Sigmoid colon (tissue), 7 donors: ENCODE results near the gene GALNT18. TPM values are rescaled to one million over a fixed set of nuclear protein-coding genes. Genes with fewer than 3 reads are reported as not detected.

Source experiments
- DNase-seq: peaks from one replicate; pipeline ENCODE4 v3.0.0-alpha.2; 2019
- H3K27ac ChIP-seq, 4 donors: fragments of 200-600 bp; sonication (generic); one replicate each; pipeline ENCODE4 v1.5.1; 2016 to 2019; ENCODE audit warnings: mild to moderate bottlenecking in 1 of 4
- H3K27me3 ChIP-seq, 3 donors: fragments of 200-600 bp; sonication (generic); one replicate each; pipeline ENCODE4 v1.5.1; 2019; ENCODE audit warnings: mild to moderate bottlenecking in 1 of 3
- H3K36me3 ChIP-seq, 4 donors: fragments of 200-600 bp; sonication (generic); one replicate each; pipeline ENCODE4 v1.5.1; 2016 to 2019
- H3K4me1 ChIP-seq, 4 donors: fragments of 200-600 bp; sonication (generic); one replicate each; pipeline ENCODE4 v1.5.1; 2017 to 2019
- H3K4me3 ChIP-seq, 4 donors: fragments of 200-600 bp; sonication (generic); one replicate each; pipeline ENCODE4 v1.5.1; 2017 to 2019; ENCODE audit warnings: mild to moderate bottlenecking in 2 of 4, moderate library complexity in 1 of 4
- H3K9me3 ChIP-seq, 4 donors: fragments of 200-600 bp in 3 of 4; sonication (generic) in 3 of 4; one replicate each; pipeline versions ENCODE4 v1.5.1 to v1.6.1; 2013 to 2019
- CTCF ChIP-seq, 4 experiments: fragments of 450-650 bp in 3 of 4; fragments of 200-600 bp in 1 of 4; IDR thresholded peaks; one replicate each; pipeline ENCODE4 v1.5.1; 2016 to 2019; ENCODE audit warnings: antibody characterized with exemption in 4 of 4, mild to moderate bottlenecking in 3 of 4, moderate library complexity in 2 of 4
- EP300 ChIP-seq, 4 donors: sonication (generic); formaldehyde crosslinking; IDR thresholded peaks; one replicate each; pipeline ENCODE4 v1.6.1; 2017; ENCODE audit warnings: antibody characterized with exemption in 4 of 4
- POLR2A ChIP-seq, 2 donors: fragments of 450-650 bp; IDR thresholded peaks; one replicate each; pipeline ENCODE4 v1.6.1; 2016; ENCODE audit warnings: antibody characterized with exemption in 2 of 2, mild to moderate bottlenecking in 2 of 2, moderate library complexity in 2 of 2
- POLR2AphosphoS5 ChIP-seq, 4 donors: sonication (generic); formaldehyde crosslinking; IDR thresholded peaks; one replicate each; pipeline ENCODE4 v1.6.1; 2017; ENCODE audit warnings: antibody characterized with exemption in 4 of 4
- WGBS, 2 donors: extraction: QIAGEN DNeasy Blood & Tissue Kit; methylation state at CpG; one replicate each; pipeline ENCODE4 v1.1.7; 2013; 5-methylcytosine and 5-hydroxymethylcytosine counted together
- intact Hi-C: fragments of 100-400 bp; cut with DNase I; formaldehyde crosslinking; loops from one replicate; pipeline ENCODE4 v1.15.1; 2023
- polyA plus RNA-seq, 3 donors: library from polyadenylated mRNA; stranded (reverse); fragments of 200-250 nt; gene quantifications; one replicate each; pipeline ENCODE4 v1.2.3, GENCODE V29; 2013
- total RNA-seq, 4 donors: library from RNA; depleted of rRNA; stranded (reverse); fragments of >200 nt; gene quantifications; one replicate each; pipeline ENCODE4 v1.1.0, GENCODE V29; 2016
- donor health status: healthy with polysubstance abuse.
- donor health status: Bipolar disorder and iron deficiency.
- donor health status: healthy.

GALNT18 gene
- total and polyA plus RNA-seq, 7 donors = 0.92 to 48.6 (median 34.9) TPM

- H3K9me3 ChIP-seq = no peaks in the 10 kb centered on the region
- peaks cover 0 to 43% (median 28%) of the 10 kb centered on the region in 4 donors for H3K4me1 ChIP-seq
- no peaks in the 10 kb centered on the region for H3K27me3 ChIP-seq
- no peak overlapping the region for H3K4me3 ChIP-seq
- H3K36me3 ChIP-seq = no peaks in the 10 kb centered on the region
- DNase-seq = no peak
- intact Hi-C loops = no loop called here
- H3K27ac ChIP-seq = peak overlapping the region in 3 of 4 donors; percentile 72 to 88 (median 76)
- WGBS, 2 donors = 64% methylated on average over 2 of the region's 2 CpGs
- no peak for TF ChIP-seq POLR2AphosphoS5 (IDR thresholded peaks at IDR 0.05)
- no peak for TF ChIP-seq POLR2A (IDR thresholded peaks at IDR 0.05)
- TF ChIP-seq CTCF (IDR thresholded peaks at IDR 0.05) = no peak
- TF ChIP-seq EP300 (IDR thresholded peaks at IDR 0.05) = no peak
These were observed 377.2 kb downstream of the GALNT18 start for GRCh38 chr11:11244470-11245080.

- H3K27me3 ChIP-seq = no peaks in the 10 kb centered on the region
- 22 to 26% methylated on average over 9 of the region's 9 CpGs for WGBS, 2 donors
- no peaks in the 10 kb centered on the region for H3K36me3 ChIP-seq
- TF ChIP-seq POLR2AphosphoS5 (IDR thresholded peaks at IDR 0.05) (peak in 1 of 4 donors; percentile 15), EP300 (IDR thresholded peaks at IDR 0.05) (peak in 1 of 4 donors; percentile 9), CTCF (IDR thresholded peaks at IDR 0.05) (no peak), POLR2A (IDR thresholded peaks at IDR 0.05) (no peak)
- intact Hi-C loops = no loop called here
- no peak overlapping the region for H3K4me3 ChIP-seq
- no peak for DNase-seq
- H3K9me3 ChIP-seq = no peaks in the 10 kb centered on the region
- peak overlapping the region; percentile 33 to 88 (median 74) for H3K27ac ChIP-seq
- H3K4me1 ChIP-seq = peaks cover 0 to 43% (median 28%) of the 10 kb centered on the region in 4 donors
These were observed 378.0 kb downstream of the GALNT18 start for GRCh38 chr11:11243590-11244469.

GRCh38 chr11:11243209-11243589 lies 378.6 kb downstream of the GALNT18 start:
- H3K27ac ChIP-seq = peak overlapping the region; percentile 33 to 88 (median 74)
- 76 to 82% methylated on average over 6 of the region's 6 CpGs for WGBS, 2 donors
- H3K27me3 ChIP-seq = no peaks in the 10 kb centered on the region
- DNase-seq = peak; percentile 84
- H3K4me3 ChIP-seq = no peak overlapping the region
- H3K4me1 ChIP-seq = peaks cover 0 to 43% (median 28%) of the 10 kb centered on the region in 4 donors
- H3K9me3 ChIP-seq = no peaks in the 10 kb centered on the region
- H3K36me3 ChIP-seq = no peaks in the 10 kb centered on the region
- TF ChIP-seq EP300 (IDR thresholded peaks at IDR 0.05) (no peak), POLR2A (IDR thresholded peaks at IDR 0.05) (no peak), CTCF (IDR thresholded peaks at IDR 0.05) (no peak), POLR2AphosphoS5 (IDR thresholded peaks at IDR 0.05) (no peak)
- intact Hi-C loops = no loop called here

GRCh38 chr11:11241284-11241683 lies 380.5 kb downstream of the GALNT18 start:
- peak overlapping the region in 2 of 4 donors; percentile 3 to 88 for H3K27ac ChIP-seq

GRCh38 chr11:11239959-11240358 lies 381.8 kb downstream of the GALNT18 start:
- TF ChIP-seq POLR2A (IDR thresholded peaks at IDR 0.05) (no peak), POLR2AphosphoS5 (IDR thresholded peaks at IDR 0.05) (no peak), CTCF (IDR thresholded peaks at IDR 0.05) (no peak), EP300 (IDR thresholded peaks at IDR 0.05) (no peak)
- H3K4me3 ChIP-seq = no peak overlapping the region
- DNase-seq = no peak
- WGBS, 2 donors = 27 to 75% methylated on average over 1 of the region's 1 CpG
- no peaks in the 10 kb centered on the region for H3K27me3 ChIP-seq
- no peak overlapping the region for H3K27ac ChIP-seq
- peaks cover 0 to 42% (median 28%) of the 10 kb centered on the region in 4 donors for H3K4me1 ChIP-seq
- no peaks in the 10 kb centered on the region for H3K9me3 ChIP-seq
- no peaks in the 10 kb centered on the region for H3K36me3 ChIP-seq
- intact Hi-C loops = loop anchor here (10.0 kb wide), 1 partner anchor 115 kb away; no protein-coding TSS in a partner anchor

More at GRCh38 chr11:11241284-11241683, 380.5 kb downstream of the GALNT18 start:
- WGBS, 2 donors = 66 to 86% methylated on average over 2 of the region's 2 CpGs
- H3K4me3 ChIP-seq = no peak overlapping the region
- H3K27me3 ChIP-seq = no peaks in the 10 kb centered on the region
- TF ChIP-seq POLR2A (IDR thresholded peaks at IDR 0.05) (no peak), POLR2AphosphoS5 (IDR thresholded peaks at IDR 0.05) (no peak)
- intact Hi-C loops = no loop called here
- no peaks in the 10 kb centered on the region for H3K36me3 ChIP-seq
- peaks cover 0 to 53% (median 32%) of the 10 kb centered on the region in 4 donors for H3K4me1 ChIP-seq
- no peak for DNase-seq
- H3K9me3 ChIP-seq = no peaks in the 10 kb centered on the region
